ENCODE measurements around the gene SIGLEC12.

GRCh38 chr19:51479531-51480331 lies 21.9 kb downstream of the SIGLEC12 start:
- TF ChIP-seq POLR2AphosphoS5 (IDR thresholded peaks at IDR 0.05) (no peak), POLR2A (IDR thresholded peaks at IDR 0.05) (no peak), EP300 (IDR thresholded peaks at IDR 0.05; ENCODE audit: low read depth) (no peak)
- TF ChIP-seq, protein P1, sequence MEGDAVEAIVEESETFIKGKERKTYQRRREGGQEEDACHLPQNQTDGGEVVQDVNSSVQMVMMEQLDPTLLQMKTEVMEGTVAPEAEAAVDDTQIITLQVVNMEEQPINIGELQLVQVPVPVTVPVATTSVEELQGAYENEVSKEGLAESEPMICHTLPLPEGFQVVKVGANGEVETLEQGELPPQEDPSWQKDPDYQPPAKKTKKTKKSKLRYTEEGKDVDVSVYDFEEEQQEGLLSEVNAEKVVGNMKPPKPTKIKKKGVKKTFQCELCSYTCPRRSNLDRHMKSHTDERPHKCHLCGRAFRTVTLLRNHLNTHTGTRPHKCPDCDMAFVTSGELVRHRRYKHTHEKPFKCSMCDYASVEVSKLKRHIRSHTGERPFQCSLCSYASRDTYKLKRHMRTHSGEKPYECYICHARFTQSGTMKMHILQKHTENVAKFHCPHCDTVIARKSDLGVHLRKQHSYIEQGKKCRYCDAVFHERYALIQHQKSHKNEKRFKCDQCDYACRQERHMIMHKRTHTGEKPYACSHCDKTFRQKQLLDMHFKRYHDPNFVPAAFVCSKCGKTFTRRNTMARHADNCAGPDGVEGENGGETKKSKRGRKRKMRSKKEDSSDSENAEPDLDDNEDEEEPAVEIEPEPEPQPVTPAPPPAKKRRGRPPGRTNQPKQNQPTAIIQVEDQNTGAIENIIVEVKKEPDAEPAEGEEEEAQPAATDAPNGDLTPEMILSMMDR (IDR thresholded peaks at IDR 0.05) = no peak
